Measurements from ENCODE around the gene NCAM1. TPM values are rescaled to one million over a fixed set of nuclear protein-coding genes. Genes with fewer than 3 reads are reported as not detected.

Gene NCAM1
- total and polyA plus RNA-seq, 2 donors (not counting 3 experiments of a cell fraction or from before 2014, with no cell fraction given): 0.03 TPM; not detected in 1

DNA sequence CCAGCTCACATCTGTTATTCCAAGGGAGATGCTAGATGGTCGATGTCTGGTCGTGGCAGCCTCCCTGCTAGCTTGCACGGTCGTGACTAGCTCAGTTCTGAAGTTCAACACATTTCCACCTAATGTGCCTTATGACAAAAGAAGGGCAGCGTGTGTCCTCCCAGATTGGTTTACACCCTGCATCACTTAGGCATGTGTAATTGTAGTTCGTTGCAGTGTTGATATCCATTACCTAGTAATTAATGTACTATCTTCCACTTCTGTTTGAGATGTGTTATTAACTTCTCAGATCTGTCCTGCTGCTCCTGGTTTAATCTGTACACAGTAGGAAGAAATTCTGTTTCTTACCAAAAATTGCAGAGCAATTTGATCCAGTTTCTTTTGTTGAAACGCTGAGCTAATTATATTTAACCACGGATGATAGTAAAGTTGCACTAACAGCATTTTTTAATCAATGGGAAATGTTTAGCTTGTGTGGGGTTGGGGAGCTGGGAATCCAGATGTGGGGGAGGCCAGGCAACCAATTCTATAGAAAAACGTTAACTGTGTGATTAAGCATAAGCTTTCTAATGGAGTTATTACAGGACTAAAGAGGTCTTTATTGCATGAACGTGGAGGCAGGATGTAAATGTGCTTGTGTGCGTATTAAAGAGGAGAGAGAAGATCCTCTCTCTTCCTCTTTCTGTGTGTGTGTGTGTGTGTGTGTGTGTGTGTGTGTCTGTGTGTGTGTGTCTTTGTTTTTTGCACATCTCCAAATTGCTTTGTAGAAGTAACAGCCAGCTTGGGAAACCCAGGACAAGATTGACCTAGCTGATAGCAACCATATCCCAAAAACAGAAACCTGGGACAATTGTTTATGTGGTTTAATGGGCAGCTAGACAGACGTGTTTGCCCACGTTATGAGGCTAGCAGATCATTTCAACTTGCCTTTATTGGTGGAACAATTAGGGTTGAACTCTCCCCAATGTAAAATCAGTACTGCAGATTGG lies 207.4 kb downstream of the NCAM1 start:
- Histone ChIP-seq H3K79me2 (ENCODE audit: control insufficient read depth, insufficient read depth, low read length) (no peaks in the 10 kb centered on the region), H3K9ac (replicated peaks; ENCODE audit: extremely low read depth, insufficient read depth, low read length) (no peak overlapping the region), H3K4me1 (ENCODE audit: control insufficient read depth, extremely low read depth, insufficient read depth, low read length) (no peaks in the 10 kb centered on the region), H3K4me3 (replicated peaks in 1 of 3; ENCODE audit: insufficient read depth in 1 of 3, low read depth in 1 of 3, low read length in 3 of 3) (no peak overlapping the region), H3K9me1 (replicated peaks; ENCODE audit: control insufficient read depth, extremely low read depth, insufficient read depth, low read length) (no peaks in the 10 kb centered on the region), H3K27me3 (ENCODE audit: control insufficient read depth in 2 of 2, insufficient read depth in 2 of 2, low read length in 2 of 2) (no peaks in the 10 kb centered on the region), H4K20me1 (replicated peaks; ENCODE audit: control insufficient read depth, extremely low read depth, insufficient read depth, low read length) (no peaks in the 10 kb centered on the region), H2AFZ (ENCODE audit: low read depth, low read length) (no peak overlapping the region), H3K36me3 (ENCODE audit: control insufficient read depth in 2 of 2, extremely low read depth in 1 of 2, insufficient read depth in 2 of 2, low read length in 2 of 2) (no peaks in the 10 kb centered on the region), H3K4me2 (ENCODE audit: insufficient read depth, low read length) (no peak overlapping the region), H3K27ac (ENCODE audit: insufficient read depth, low read depth, low read length) (no peak overlapping the region), H3K9me3 (replicated peaks; ENCODE audit: control insufficient read depth, insufficient read depth, low read length) (peaks cover 2% of the 10 kb centered on the region)
- no peak for TF ChIP-seq JUN (IDR thresholded peaks at IDR 0.05; ENCODE audit: borderline replicate concordance, insufficient read depth, insufficient read length, low read depth)
- TF ChIP-seq POLR2A (IDR thresholded peaks at IDR 0.05; ENCODE audit: low read depth, low read length): no peak
- TF ChIP-seq MYC (IDR thresholded peaks at IDR 0.05; ENCODE audit: low read depth, low read length): no peak
- TF ChIP-seq EZH2 (IDR thresholded peaks at IDR 0.05; ENCODE audit: borderline replicate concordance, low read depth, low read length, severe bottlenecking): no peak
- no peak for TF ChIP-seq POLR2AphosphoS5 (IDR thresholded peaks at IDR 0.05; ENCODE audit: insufficient read depth, low read depth, low read length)
- no peak for TF ChIP-seq FOS (IDR thresholded peaks at IDR 0.05; ENCODE audit: borderline replicate concordance, insufficient read depth, low read length)
- no peak for TF ChIP-seq MAX (IDR thresholded peaks at IDR 0.05; ENCODE audit: insufficient read depth, insufficient read length)
- TF ChIP-seq, protein P1, sequence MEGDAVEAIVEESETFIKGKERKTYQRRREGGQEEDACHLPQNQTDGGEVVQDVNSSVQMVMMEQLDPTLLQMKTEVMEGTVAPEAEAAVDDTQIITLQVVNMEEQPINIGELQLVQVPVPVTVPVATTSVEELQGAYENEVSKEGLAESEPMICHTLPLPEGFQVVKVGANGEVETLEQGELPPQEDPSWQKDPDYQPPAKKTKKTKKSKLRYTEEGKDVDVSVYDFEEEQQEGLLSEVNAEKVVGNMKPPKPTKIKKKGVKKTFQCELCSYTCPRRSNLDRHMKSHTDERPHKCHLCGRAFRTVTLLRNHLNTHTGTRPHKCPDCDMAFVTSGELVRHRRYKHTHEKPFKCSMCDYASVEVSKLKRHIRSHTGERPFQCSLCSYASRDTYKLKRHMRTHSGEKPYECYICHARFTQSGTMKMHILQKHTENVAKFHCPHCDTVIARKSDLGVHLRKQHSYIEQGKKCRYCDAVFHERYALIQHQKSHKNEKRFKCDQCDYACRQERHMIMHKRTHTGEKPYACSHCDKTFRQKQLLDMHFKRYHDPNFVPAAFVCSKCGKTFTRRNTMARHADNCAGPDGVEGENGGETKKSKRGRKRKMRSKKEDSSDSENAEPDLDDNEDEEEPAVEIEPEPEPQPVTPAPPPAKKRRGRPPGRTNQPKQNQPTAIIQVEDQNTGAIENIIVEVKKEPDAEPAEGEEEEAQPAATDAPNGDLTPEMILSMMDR (IDR thresholded peaks at IDR 0.05; ENCODE audit: extremely low read depth in 1 of 2, insufficient read depth in 1 of 2, low read depth in 1 of 2, low read length in 2 of 2): no peak
- no peak for TF ChIP-seq GATA2 (IDR thresholded peaks at IDR 0.05; ENCODE audit: insufficient read depth, insufficient read length, low read depth, low read length)
- intact Hi-C loops (cut with micrococcal nuclease) (no loop called here), dilution Hi-C loops (cut with MboI; ENCODE audit: extremely low pct_ligation_motif_present, low sequenced_read_pairs) (no loop called here)
- no peak for DNase-seq (ENCODE audit: low read depth, low spot score)
- no peak for FAIRE-seq
- BruUV-seq (replicated peaks): no TSS peak
- POLR2A ChIA-PET: no interaction called here
- CTCF ChIA-PET: no interaction called here

Measured in endothelial cell of umbilical vein (primary cell).